Upper lobe of left lung (tissue), 6 donors: ENCODE data around the gene CARM1. TPM values are rescaled to one million over a fixed set of nuclear protein-coding genes. Genes with fewer than 3 reads are reported as not detected.

Source experiments
- ATAC-seq, 2 donors: fragments of 200-7000 bp; cut with Tn5 transposase; one replicate each; pipeline ENCODE4 v1.9.1; 2022; ENCODE audit warnings: mild to moderate bottlenecking in 2 of 2, moderate library complexity in 2 of 2; ENCODE audit not compliant: low FRiP score in 2 of 2
- DNase-seq, 2 donors: peaks; one replicate each; pipeline ENCODE4 v3.0.0-alpha.2; 2019 to 2020
- H3K27ac ChIP-seq, 4 donors: fragments of 200-600 bp; sonication (generic); one replicate each; pipeline ENCODE4 v1.5.1; 2016 to 2019
- H3K27me3 ChIP-seq, 4 donors: fragments of 200-600 bp; sonication (generic); one replicate each; pipeline ENCODE4 v1.5.1; 2017 to 2019
- H3K36me3 ChIP-seq, 4 donors: fragments of 200-600 bp; sonication (generic); one replicate each; pipeline ENCODE4 v1.5.1; 2016 to 2019
- H3K4me1 ChIP-seq, 4 donors: fragments of 200-600 bp; sonication (generic); one replicate each; pipeline ENCODE4 v1.5.1; 2018 to 2019
- H3K4me3 ChIP-seq, 4 donors: fragments of 200-600 bp; sonication (generic); one replicate each; pipeline ENCODE4 v1.5.1; 2017 to 2019; ENCODE audit warnings: mild to moderate bottlenecking in 2 of 4, moderate library complexity in 1 of 4
- H3K9me3 ChIP-seq, 4 donors: fragments of 200-600 bp; sonication (generic); one replicate each; pipeline ENCODE4 v1.5.1; 2018 to 2019
- CTCF ChIP-seq, 6 experiments: fragments of 450-650 bp in 4 of 6; fragments of 200-600 bp in 2 of 6; sonication (generic) in 2 of 6; IDR thresholded peaks; one replicate each; pipeline ENCODE4 v1.5.1; 2016 to 2019; ENCODE audit warnings: antibody characterized with exemption in 6 of 6
- EP300 ChIP-seq, 4 donors: sonication (generic); formaldehyde crosslinking; IDR thresholded peaks; one replicate each; pipeline ENCODE4 v1.5.1; 2017; ENCODE audit warnings: antibody characterized with exemption in 4 of 4, control low read depth in 2 of 4
- POLR2A ChIP-seq, 4 donors: fragments of 450-650 bp; IDR thresholded peaks; one replicate each; pipeline ENCODE4 v1.5.1; 2016 to 2017; ENCODE audit warnings: antibody characterized with exemption in 4 of 4, mild to moderate bottlenecking in 2 of 4
- POLR2AphosphoS5 ChIP-seq, 2 donors: sonication (generic); formaldehyde crosslinking; IDR thresholded peaks; one replicate each; pipeline ENCODE4 v1.5.1; 2017; ENCODE audit warnings: antibody characterized with exemption in 2 of 2
- WGBS, 2 donors: methylation state at CpG; one replicate each; pipeline ENCODE4 v1.1.5; 2017 to 2018; 5-methylcytosine and 5-hydroxymethylcytosine counted together
- total RNA-seq, 6 donors: library from RNA; depleted of rRNA in 4 of 6; stranded (reverse); fragments of >200 nt in 4 of 6; gene quantifications; one replicate each; pipeline versions ENCODE4 v1.1.0 to v1.2.1, GENCODE V29; 2016 to 2021
- donor health status: DM: no; HTN: no; CAD: no; lungs with moderate emphysema.
- donor health status: DM: no; HTN: yes; CAD: no; lungs with severe emphysema.

CARM1 gene
- total RNA-seq, 6 donors from 2014 or later = 19.0 to 30.6 (median 25.3) TPM

GRCh38 chr19:10839114-10840050, 32.0 kb upstream of the CARM1 start:
- H3K4me1 ChIP-seq = peaks cover 0 to 19% (median 7%) of the 10 kb centered on the region in 4 donors
- WGBS, 2 donors = 76 to 83% methylated on average over 10 of the region's 10 CpGs
- H3K27me3 ChIP-seq = no peaks in the 10 kb centered on the region
- TF ChIP-seq EP300 (IDR thresholded peaks at IDR 0.05) (no peak), CTCF (IDR thresholded peaks at IDR 0.05) (no peak), POLR2AphosphoS5 (IDR thresholded peaks at IDR 0.05) (no peak), POLR2A (IDR thresholded peaks at IDR 0.05) (no peak)
- H3K4me3 ChIP-seq = no peak overlapping the region
- ATAC-seq = no peak
- no peaks in the 10 kb centered on the region for H3K9me3 ChIP-seq
- DNase-seq = no peak
- peaks cover 0 to 4% (median 0%) of the 10 kb centered on the region in 4 donors for H3K36me3 ChIP-seq
- H3K27ac ChIP-seq = no peak overlapping the region

GRCh38 chr19:10842788-10843187, 28.6 kb upstream of the CARM1 start:
- no peaks in the 10 kb centered on the region for H3K4me1 ChIP-seq
- no peak for TF ChIP-seq POLR2AphosphoS5 (IDR thresholded peaks at IDR 0.05)
- TF ChIP-seq CTCF (IDR thresholded peaks at IDR 0.05) = no peak
- no peak for TF ChIP-seq POLR2A (IDR thresholded peaks at IDR 0.05)
- TF ChIP-seq EP300 (IDR thresholded peaks at IDR 0.05) = no peak
- no peak overlapping the region for H3K27ac ChIP-seq
- H3K4me3 ChIP-seq = no peak overlapping the region
- WGBS, 2 donors = 83 to 88% methylated on average over 7 of the region's 7 CpGs
- no peaks in the 10 kb centered on the region for H3K27me3 ChIP-seq
- ATAC-seq (no peak), DNase-seq (no peak)
- peaks cover 0 to 2% (median 0%) of the 10 kb centered on the region in 4 donors for H3K9me3 ChIP-seq
- H3K36me3 ChIP-seq = no peaks in the 10 kb centered on the region

- TF ChIP-seq EP300 (IDR thresholded peaks at IDR 0.05) = no peak
These were observed 24.7 kb upstream of the CARM1 start for GRCh38 chr19:10846500-10847202.

GRCh38 chr19:10848230-10848856, 23.0 kb upstream of the CARM1 start, which contains the start of gene C19orf38:
C19orf38 (plus strand) TSS chr19:10848415; CDS start chr19:10848509, 94 bp downstream.
- H3K4me3 ChIP-seq = peak within 1 kb of the TSS in 2 of 4 donors; percentile 13 to 32
- 30 to 35% methylated on average over 14 of the region's 14 CpGs for WGBS, 2 donors
- ATAC-seq = peak in 1 of 2 donors; percentile 75

More at GRCh38 chr19:10846500-10847202, 24.7 kb upstream of the CARM1 start:
- no peak overlapping the region for H3K4me3 ChIP-seq
- no peak for ATAC-seq
- no peaks in the 10 kb centered on the region for H3K27me3 ChIP-seq
- no peaks in the 10 kb centered on the region for H3K4me1 ChIP-seq
- no peaks in the 10 kb centered on the region for H3K36me3 ChIP-seq
- peaks cover 0 to 2% (median 0%) of the 10 kb centered on the region in 4 donors for H3K9me3 ChIP-seq
- 83 to 85% methylated on average over 2 of the region's 2 CpGs for WGBS, 2 donors
- H3K27ac ChIP-seq = no peak overlapping the region
- no peak for DNase-seq

More at GRCh38 chr19:10848230-10848856, 23.0 kb upstream of the CARM1 start, which contains the start of gene C19orf38:
- Histone ChIP-seq H3K27ac (peak within 1 kb of the TSS; percentile 2 to 75 (median 62)), H3K27me3 (no peaks in the 10 kb centered on the region), H3K4me1 (no peaks in the 10 kb centered on the region), H3K36me3 (no peaks in the 10 kb centered on the region), H3K9me3 (peaks cover 0 to 2% (median 0%) of the 10 kb centered on the region in 4 donors)
- TF ChIP-seq POLR2A (IDR thresholded peaks at IDR 0.05) (no peak), EP300 (IDR thresholded peaks at IDR 0.05) (no peak), POLR2AphosphoS5 (IDR thresholded peaks at IDR 0.05) (no peak), CTCF (IDR thresholded peaks at IDR 0.05) (no peak)
- DNase-seq = peak in 1 of 2 donors; percentile 62
